Measurements from ENCODE around the gene TRH. TPM values are rescaled to one million over a fixed set of nuclear protein-coding genes. Genes with fewer than 3 reads are reported as not detected.

The TRH gene
- total RNA-seq, 1 experiment from 2014 or later, result 0.22 TPM

DNA sequence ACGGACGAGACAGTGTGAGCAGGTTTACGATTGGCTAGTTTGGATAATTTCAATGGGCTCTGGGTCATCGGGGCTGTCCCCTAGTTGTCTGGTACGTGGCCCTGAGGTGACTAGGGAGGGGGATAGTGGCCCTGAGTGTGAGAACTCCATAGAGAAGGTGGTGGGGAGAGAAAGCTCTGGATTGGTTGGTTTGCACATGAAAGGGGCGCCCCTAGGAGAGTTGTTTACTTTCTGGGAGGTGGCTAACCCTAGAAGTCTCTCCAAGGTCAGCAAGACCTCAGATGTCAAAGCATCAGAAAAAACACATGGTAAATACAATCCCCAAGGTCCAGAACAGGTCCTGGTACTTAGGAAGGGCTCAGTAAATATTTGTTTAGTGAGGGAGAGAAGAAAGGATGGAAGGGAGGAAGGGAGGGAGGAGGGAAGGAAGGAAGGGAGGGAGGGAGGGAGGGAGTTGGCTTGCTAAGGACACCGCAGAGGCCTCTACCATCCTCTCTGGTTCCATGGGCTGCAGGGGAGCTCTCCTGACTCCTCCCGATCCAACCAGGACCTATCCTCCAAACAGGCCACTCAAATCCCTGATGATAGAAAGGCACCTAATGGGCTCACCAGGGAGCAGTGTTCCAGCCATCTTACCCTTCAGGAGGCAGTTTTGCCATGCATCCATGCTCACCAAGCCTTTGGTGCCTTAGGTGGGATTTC lies 3.0 kb upstream of the TRH start:
- ChIA-PET CTCF (interaction anchor here (0.9 to 7.5 kb wide), 3 partner anchors 18 to 33 kb away, joined by 3 to 52 read pairs (median 3); no protein-coding TSS in a partner anchor), POLR2A (no interaction called here)
- H3K36me3 Mint-ChIP-seq, result no peaks in the 10 kb centered on the region
- ATAC-seq (peak; percentile 69), DNase-seq (ENCODE audit: low spot score) (peak; percentile 32)
- H3K27me3 Mint-ChIP-seq (ENCODE audit: low read depth), result peaks cover 100% of the 10 kb centered on the region
- TF ChIP-seq CREB1 (CRISPR knock-in tag; IDR thresholded peaks at IDR 0.05), result no peak
- TF ChIP-seq, protein P1, sequence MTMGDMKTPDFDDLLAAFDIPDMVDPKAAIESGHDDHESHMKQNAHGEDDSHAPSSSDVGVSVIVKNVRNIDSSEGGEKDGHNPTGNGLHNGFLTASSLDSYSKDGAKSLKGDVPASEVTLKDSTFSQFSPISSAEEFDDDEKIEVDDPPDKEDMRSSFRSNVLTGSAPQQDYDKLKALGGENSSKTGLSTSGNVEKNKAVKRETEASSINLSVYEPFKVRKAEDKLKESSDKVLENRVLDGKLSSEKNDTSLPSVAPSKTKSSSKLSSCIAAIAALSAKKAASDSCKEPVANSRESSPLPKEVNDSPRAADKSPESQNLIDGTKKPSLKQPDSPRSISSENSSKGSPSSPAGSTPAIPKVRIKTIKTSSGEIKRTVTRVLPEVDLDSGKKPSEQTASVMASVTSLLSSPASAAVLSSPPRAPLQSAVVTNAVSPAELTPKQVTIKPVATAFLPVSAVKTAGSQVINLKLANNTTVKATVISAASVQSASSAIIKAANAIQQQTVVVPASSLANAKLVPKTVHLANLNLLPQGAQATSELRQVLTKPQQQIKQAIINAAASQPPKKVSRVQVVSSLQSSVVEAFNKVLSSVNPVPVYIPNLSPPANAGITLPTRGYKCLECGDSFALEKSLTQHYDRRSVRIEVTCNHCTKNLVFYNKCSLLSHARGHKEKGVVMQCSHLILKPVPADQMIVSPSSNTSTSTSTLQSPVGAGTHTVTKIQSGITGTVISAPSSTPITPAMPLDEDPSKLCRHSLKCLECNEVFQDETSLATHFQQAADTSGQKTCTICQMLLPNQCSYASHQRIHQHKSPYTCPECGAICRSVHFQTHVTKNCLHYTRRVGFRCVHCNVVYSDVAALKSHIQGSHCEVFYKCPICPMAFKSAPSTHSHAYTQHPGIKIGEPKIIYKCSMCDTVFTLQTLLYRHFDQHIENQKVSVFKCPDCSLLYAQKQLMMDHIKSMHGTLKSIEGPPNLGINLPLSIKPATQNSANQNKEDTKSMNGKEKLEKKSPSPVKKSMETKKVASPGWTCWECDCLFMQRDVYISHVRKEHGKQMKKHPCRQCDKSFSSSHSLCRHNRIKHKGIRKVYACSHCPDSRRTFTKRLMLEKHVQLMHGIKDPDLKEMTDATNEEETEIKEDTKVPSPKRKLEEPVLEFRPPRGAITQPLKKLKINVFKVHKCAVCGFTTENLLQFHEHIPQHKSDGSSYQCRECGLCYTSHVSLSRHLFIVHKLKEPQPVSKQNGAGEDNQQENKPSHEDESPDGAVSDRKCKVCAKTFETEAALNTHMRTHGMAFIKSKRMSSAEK (CRISPR knock-in tag; IDR thresholded peaks at IDR 0.05; ENCODE audit: borderline replicate concordance), result no peak
- TF ChIP-seq, protein P2, sequence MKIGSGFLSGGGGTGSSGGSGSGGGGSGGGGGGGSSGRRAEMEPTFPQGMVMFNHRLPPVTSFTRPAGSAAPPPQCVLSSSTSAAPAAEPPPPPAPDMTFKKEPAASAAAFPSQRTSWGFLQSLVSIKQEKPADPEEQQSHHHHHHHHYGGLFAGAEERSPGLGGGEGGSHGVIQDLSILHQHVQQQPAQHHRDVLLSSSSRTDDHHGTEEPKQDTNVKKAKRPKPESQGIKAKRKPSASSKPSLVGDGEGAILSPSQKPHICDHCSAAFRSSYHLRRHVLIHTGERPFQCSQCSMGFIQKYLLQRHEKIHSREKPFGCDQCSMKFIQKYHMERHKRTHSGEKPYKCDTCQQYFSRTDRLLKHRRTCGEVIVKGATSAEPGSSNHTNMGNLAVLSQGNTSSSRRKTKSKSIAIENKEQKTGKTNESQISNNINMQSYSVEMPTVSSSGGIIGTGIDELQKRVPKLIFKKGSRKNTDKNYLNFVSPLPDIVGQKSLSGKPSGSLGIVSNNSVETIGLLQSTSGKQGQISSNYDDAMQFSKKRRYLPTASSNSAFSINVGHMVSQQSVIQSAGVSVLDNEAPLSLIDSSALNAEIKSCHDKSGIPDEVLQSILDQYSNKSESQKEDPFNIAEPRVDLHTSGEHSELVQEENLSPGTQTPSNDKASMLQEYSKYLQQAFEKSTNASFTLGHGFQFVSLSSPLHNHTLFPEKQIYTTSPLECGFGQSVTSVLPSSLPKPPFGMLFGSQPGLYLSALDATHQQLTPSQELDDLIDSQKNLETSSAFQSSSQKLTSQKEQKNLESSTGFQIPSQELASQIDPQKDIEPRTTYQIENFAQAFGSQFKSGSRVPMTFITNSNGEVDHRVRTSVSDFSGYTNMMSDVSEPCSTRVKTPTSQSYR (CRISPR knock-in tag; IDR thresholded peaks at IDR 0.05), result no peak
- TF ChIP-seq NR2C2 (CRISPR knock-in tag; IDR thresholded peaks at IDR 0.05), result no peak
- no peak for TF ChIP-seq JUN (CRISPR knock-in tag; IDR thresholded peaks at IDR 0.05)
- TF ChIP-seq, protein P3, sequence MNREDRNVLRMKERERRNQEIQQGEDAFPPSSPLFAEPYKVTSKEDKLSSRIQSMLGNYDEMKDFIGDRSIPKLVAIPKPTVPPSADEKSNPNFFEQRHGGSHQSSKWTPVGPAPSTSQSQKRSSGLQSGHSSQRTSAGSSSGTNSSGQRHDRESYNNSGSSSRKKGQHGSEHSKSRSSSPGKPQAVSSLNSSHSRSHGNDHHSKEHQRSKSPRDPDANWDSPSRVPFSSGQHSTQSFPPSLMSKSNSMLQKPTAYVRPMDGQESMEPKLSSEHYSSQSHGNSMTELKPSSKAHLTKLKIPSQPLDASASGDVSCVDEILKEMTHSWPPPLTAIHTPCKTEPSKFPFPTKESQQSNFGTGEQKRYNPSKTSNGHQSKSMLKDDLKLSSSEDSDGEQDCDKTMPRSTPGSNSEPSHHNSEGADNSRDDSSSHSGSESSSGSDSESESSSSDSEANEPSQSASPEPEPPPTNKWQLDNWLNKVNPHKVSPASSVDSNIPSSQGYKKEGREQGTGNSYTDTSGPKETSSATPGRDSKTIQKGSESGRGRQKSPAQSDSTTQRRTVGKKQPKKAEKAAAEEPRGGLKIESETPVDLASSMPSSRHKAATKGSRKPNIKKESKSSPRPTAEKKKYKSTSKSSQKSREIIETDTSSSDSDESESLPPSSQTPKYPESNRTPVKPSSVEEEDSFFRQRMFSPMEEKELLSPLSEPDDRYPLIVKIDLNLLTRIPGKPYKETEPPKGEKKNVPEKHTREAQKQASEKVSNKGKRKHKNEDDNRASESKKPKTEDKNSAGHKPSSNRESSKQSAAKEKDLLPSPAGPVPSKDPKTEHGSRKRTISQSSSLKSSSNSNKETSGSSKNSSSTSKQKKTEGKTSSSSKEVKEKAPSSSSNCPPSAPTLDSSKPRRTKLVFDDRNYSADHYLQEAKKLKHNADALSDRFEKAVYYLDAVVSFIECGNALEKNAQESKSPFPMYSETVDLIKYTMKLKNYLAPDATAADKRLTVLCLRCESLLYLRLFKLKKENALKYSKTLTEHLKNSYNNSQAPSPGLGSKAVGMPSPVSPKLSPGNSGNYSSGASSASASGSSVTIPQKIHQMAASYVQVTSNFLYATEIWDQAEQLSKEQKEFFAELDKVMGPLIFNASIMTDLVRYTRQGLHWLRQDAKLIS (CRISPR knock-in tag; IDR thresholded peaks at IDR 0.05; ENCODE audit: borderline replicate concordance), result no peak
- TF ChIP-seq, protein P4, sequence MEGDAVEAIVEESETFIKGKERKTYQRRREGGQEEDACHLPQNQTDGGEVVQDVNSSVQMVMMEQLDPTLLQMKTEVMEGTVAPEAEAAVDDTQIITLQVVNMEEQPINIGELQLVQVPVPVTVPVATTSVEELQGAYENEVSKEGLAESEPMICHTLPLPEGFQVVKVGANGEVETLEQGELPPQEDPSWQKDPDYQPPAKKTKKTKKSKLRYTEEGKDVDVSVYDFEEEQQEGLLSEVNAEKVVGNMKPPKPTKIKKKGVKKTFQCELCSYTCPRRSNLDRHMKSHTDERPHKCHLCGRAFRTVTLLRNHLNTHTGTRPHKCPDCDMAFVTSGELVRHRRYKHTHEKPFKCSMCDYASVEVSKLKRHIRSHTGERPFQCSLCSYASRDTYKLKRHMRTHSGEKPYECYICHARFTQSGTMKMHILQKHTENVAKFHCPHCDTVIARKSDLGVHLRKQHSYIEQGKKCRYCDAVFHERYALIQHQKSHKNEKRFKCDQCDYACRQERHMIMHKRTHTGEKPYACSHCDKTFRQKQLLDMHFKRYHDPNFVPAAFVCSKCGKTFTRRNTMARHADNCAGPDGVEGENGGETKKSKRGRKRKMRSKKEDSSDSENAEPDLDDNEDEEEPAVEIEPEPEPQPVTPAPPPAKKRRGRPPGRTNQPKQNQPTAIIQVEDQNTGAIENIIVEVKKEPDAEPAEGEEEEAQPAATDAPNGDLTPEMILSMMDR (IDR thresholded peaks at IDR 0.05), result no peak
- TF ChIP-seq, protein P5, sequence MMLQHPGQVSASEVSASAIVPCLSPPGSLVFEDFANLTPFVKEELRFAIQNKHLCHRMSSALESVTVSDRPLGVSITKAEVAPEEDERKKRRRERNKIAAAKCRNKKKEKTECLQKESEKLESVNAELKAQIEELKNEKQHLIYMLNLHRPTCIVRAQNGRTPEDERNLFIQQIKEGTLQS (CRISPR knock-in tag; conservative IDR thresholded peaks at IDR 0.05), result no peak
- TF ChIP-seq, protein P6, sequence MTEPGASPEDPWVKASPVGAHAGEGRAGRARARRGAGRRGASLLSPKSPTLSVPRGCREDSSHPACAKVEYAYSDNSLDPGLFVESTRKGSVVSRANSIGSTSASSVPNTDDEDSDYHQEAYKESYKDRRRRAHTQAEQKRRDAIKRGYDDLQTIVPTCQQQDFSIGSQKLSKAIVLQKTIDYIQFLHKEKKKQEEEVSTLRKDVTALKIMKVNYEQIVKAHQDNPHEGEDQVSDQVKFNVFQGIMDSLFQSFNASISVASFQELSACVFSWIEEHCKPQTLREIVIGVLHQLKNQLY (CRISPR knock-in tag; IDR thresholded peaks at IDR 0.05), result no peak
- TF ChIP-seq SOX15 (CRISPR knock-in tag; IDR thresholded peaks at IDR 0.05), result no peak
- no peak for TF ChIP-seq PRRX2 (CRISPR knock-in tag; IDR thresholded peaks at IDR 0.05)
- no peak for TF ChIP-seq NFE2L1 (CRISPR knock-in tag; IDR thresholded peaks at IDR 0.05)
- TF ChIP-seq TEAD4 (CRISPR knock-in tag; IDR thresholded peaks at IDR 0.05), result no peak
- TF ChIP-seq CREM (CRISPR knock-in tag; IDR thresholded peaks at IDR 0.05), result no peak
- TF ChIP-seq, protein P7, sequence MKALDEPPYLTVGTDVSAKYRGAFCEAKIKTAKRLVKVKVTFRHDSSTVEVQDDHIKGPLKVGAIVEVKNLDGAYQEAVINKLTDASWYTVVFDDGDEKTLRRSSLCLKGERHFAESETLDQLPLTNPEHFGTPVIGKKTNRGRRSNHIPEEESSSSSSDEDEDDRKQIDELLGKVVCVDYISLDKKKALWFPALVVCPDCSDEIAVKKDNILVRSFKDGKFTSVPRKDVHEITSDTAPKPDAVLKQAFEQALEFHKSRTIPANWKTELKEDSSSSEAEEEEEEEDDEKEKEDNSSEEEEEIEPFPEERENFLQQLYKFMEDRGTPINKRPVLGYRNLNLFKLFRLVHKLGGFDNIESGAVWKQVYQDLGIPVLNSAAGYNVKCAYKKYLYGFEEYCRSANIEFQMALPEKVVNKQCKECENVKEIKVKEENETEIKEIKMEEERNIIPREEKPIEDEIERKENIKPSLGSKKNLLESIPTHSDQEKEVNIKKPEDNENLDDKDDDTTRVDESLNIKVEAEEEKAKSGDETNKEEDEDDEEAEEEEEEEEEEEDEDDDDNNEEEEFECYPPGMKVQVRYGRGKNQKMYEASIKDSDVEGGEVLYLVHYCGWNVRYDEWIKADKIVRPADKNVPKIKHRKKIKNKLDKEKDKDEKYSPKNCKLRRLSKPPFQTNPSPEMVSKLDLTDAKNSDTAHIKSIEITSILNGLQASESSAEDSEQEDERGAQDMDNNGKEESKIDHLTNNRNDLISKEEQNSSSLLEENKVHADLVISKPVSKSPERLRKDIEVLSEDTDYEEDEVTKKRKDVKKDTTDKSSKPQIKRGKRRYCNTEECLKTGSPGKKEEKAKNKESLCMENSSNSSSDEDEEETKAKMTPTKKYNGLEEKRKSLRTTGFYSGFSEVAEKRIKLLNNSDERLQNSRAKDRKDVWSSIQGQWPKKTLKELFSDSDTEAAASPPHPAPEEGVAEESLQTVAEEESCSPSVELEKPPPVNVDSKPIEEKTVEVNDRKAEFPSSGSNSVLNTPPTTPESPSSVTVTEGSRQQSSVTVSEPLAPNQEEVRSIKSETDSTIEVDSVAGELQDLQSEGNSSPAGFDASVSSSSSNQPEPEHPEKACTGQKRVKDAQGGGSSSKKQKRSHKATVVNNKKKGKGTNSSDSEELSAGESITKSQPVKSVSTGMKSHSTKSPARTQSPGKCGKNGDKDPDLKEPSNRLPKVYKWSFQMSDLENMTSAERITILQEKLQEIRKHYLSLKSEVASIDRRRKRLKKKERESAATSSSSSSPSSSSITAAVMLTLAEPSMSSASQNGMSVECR (CRISPR knock-in tag; IDR thresholded peaks at IDR 0.05; ENCODE audit: borderline replicate concordance), result no peak
- peak overlapping the region; percentile 33 for H3K4me3 Mint-ChIP-seq
- no peaks in the 10 kb centered on the region for H3K9me3 Mint-ChIP-seq
- H3K27ac Mint-ChIP-seq, result no peak overlapping the region
- H3K4me1 Mint-ChIP-seq, result peaks cover 25% of the 10 kb centered on the region
